OCI-LY1 (cell line): ENCODE results near the gene RPL4.

Source experiments
- H2AFZ ChIP-seq: fragments of 200-600 bp; sonication (generic), shearing (Covaris generic); 2 replicates; pipeline ENCODE4 v1.6.0; 2014; ENCODE audit warnings: antibody characterized with exemption, mild to moderate bottlenecking, low read length
- H3F3A ChIP-seq: fragments of 200-600 bp; sonication (generic), shearing (Covaris generic); 2 replicates; pipeline ENCODE4 v1.6.0; 2014; ENCODE audit warnings: mild to moderate bottlenecking, antibody characterized with exemption, low read length, moderate library complexity; ENCODE audit not compliant: insufficient read depth
- H3K27ac ChIP-seq: fragments of 200-600 bp; sonication (generic); 2 replicates; pipeline ENCODE4 v1.5.1; 2014; ENCODE audit warnings: low read length, mixed run types, mild to moderate bottlenecking, low read depth; ENCODE audit not compliant: poor library complexity, severe bottlenecking
- H3K27me3 ChIP-seq: fragments of 200-600 bp; sonication (generic); 2 replicates; pipeline ENCODE4 v1.6.0; 2014; ENCODE audit warnings: antibody characterized with exemption, mild to moderate bottlenecking, low read length, moderate library complexity; ENCODE audit not compliant: insufficient read depth
- H3K36me3 ChIP-seq: fragments of 200-600 bp; sonication (generic); 2 replicates; pipeline ENCODE4 v1.6.1; 2014; ENCODE audit warnings: mild to moderate bottlenecking, antibody characterized with exemption, low read length, moderate library complexity, mixed read lengths; ENCODE audit not compliant: insufficient read depth
- H3K4me1 ChIP-seq: fragments of 200-600 bp; sonication (generic); 2 replicates; pipeline ENCODE4 v1.5.1; 2014; ENCODE audit warnings: mild to moderate bottlenecking, low read length, moderate library complexity; ENCODE audit not compliant: insufficient read depth, severe bottlenecking
- H3K4me2 ChIP-seq: fragments of 200-600 bp; sonication (generic), shearing (Covaris generic); 2 replicates; pipeline ENCODE4 v1.6.1; 2014; ENCODE audit warnings: low read length
- H3K4me3 ChIP-seq: fragments of 200-600 bp; sonication (generic); 2 replicates; pipeline ENCODE4 v1.5.1; 2014; ENCODE audit warnings: low read length, low read depth, mild to moderate bottlenecking, mixed read lengths; ENCODE audit not compliant: poor library complexity, severe bottlenecking
- H3K79me2 ChIP-seq: fragments of 200-600 bp; shearing (Covaris generic); 2 replicates; pipeline ENCODE4 v1.6.1; 2016; ENCODE audit warnings: mixed run types, low read length, mixed read lengths; ENCODE audit not compliant: insufficient read depth
- H3K9ac ChIP-seq: fragments of 200-600 bp; sonication (generic), shearing (Covaris generic); 2 replicates; pipeline ENCODE4 v1.6.1; 2014; ENCODE audit warnings: mild to moderate bottlenecking, low read length, mixed read lengths
- H3K9me2 ChIP-seq: fragments of 200-600 bp; sonication (generic), shearing (Covaris generic); 2 replicates; pipeline ENCODE4 v1.6.1; 2014; ENCODE audit warnings: low read depth, mild to moderate bottlenecking, low read length, mixed read lengths
- H3K9me3 ChIP-seq: fragments of 200-600 bp; shearing (Covaris generic); 2 replicates; pipeline ENCODE4 v1.6.1; 2014; ENCODE audit warnings: low read length, mixed read lengths
- H4K20me1 ChIP-seq: fragments of 200-600 bp; sonication (generic), shearing (Covaris generic); 2 replicates; pipeline ENCODE4 v1.6.0; 2016; ENCODE audit warnings: mild to moderate bottlenecking, low read length; ENCODE audit not compliant: insufficient read depth
- EZH2 ChIP-seq: fragments of 200-600 bp; sonication (generic), shearing (Covaris generic); IDR thresholded peaks from 2 replicates; pipeline ENCODE4 v1.8.0; 2017; ENCODE audit warnings: borderline replicate concordance, mixed run types, mild to moderate bottlenecking, antibody characterized with exemption, low read length, moderate library complexity, mixed read lengths
- TF ChIP-seq, protein P1 (sequence below): fragments of 200-600 bp; sonication (generic), shearing (Covaris generic); IDR thresholded peaks from 2 replicates; pipeline ENCODE4 v1.5.1; 2017; ENCODE audit warnings: mild to moderate bottlenecking, antibody characterized with exemption, low read length, moderate library complexity, mixed read lengths

RPL4 gene

DNA sequence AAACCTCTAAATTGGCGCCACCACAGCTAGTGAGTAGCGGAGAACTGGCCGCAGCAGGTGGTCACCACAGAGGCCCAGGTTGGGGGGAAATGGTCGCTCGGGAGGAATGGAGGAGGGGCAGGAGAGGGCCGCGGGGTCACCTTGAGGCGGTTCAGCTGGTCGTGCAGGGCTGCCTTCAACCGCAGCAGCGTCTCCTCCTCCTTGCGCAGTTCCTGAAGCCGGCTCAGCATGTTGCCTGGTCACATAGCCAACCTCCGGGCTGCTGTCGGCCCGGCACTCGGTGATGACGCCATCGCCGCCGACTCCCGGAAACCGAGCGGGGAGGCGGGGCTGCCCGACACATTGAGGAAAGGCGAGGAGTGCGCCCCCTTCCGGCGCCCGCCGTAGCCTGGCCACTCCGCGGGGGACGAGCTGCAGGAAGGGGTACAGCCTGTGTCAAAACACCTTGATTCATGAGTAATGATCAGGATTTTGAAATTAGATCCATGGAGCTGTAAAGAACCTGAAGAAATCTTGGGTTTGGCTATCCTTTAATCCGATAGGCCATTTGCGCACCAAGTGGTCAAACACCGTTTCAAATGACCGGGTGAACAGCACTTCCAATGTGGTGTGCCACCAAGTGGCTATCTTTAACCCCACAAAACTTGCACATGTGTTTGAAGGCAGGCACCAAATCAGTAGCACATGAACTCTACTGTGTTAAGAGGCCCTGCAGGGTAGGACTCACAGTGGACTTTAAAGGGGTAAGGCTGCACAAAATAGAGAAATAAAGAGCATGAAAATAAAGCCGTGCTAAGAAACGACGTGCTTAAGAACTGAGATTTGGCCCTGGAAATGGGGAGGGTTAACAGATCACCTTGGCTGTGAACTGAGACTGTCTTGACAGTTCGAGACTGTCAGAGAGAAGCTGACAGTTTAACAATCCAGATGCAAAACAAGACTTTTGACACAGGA lies 6.9 kb downstream of the RPL4 start, which contains the start of gene SNAPC5:
Gene SNAPC5, minus strand, starts transcription at position 261 of the 954 bp plus-strand sequence. Its CDS starts 31 bp downstream, at position 230.
- no peaks in the 10 kb centered on the region for H3K9me2 ChIP-seq
- H3K9ac ChIP-seq, result peak within 1 kb of the TSS; percentile 92
- H3K4me3 ChIP-seq, result peak within 1 kb of the TSS; percentile 89
- peak within 1 kb of the TSS; percentile 79 for H3K27ac ChIP-seq
- peak within 1 kb of the TSS; percentile 64 for H3K4me2 ChIP-seq
- peaks cover 88% of the 10 kb centered on the region for H3K36me3 ChIP-seq
- H3F3A ChIP-seq, result peaks cover 27% of the 10 kb centered on the region
- H3K4me1 ChIP-seq, result peaks cover 31% of the 10 kb centered on the region
- H3K27me3 ChIP-seq, result no peaks in the 10 kb centered on the region
- H2AFZ ChIP-seq, result no peak within 1 kb of the TSS
- H3K9me3 ChIP-seq, result no peaks in the 10 kb centered on the region
- TF ChIP-seq, protein P1, sequence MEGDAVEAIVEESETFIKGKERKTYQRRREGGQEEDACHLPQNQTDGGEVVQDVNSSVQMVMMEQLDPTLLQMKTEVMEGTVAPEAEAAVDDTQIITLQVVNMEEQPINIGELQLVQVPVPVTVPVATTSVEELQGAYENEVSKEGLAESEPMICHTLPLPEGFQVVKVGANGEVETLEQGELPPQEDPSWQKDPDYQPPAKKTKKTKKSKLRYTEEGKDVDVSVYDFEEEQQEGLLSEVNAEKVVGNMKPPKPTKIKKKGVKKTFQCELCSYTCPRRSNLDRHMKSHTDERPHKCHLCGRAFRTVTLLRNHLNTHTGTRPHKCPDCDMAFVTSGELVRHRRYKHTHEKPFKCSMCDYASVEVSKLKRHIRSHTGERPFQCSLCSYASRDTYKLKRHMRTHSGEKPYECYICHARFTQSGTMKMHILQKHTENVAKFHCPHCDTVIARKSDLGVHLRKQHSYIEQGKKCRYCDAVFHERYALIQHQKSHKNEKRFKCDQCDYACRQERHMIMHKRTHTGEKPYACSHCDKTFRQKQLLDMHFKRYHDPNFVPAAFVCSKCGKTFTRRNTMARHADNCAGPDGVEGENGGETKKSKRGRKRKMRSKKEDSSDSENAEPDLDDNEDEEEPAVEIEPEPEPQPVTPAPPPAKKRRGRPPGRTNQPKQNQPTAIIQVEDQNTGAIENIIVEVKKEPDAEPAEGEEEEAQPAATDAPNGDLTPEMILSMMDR, result peak; percentile 99
- TF ChIP-seq EZH2, result no peak
- H4K20me1 ChIP-seq, result no peaks in the 10 kb centered on the region
- peaks cover 12% of the 10 kb centered on the region for H3K79me2 ChIP-seq

DNA sequence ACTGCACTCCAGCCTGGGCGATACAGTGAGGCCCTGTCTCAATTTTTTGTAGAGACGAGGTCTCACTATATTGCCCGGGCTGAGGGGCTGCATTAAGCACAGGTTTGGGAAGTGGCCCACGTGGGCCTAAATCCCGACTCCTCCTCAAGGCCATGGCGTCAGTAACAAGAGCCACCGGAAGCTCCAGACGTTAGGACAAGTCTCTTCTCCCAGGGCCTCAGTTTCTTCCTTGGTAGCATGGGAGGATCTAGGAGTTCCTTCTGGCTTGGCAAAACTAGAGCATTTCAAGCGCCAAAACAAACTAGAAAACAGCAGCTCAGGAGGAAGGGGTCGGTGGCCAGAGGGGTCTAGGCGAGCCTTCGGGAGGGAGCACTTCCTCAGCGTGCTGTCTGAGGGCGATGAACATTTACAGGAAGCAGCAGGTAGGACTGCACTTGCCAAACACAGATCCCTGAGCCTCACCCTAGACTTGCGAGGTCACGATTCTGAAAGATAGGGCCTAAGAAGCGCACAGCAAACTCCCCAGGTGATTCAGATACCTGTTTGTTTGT lies 7.6 kb downstream of the RPL4 start:
- H3K27me3 ChIP-seq, result no peaks in the 10 kb centered on the region
- peaks cover 88% of the 10 kb centered on the region for H3K36me3 ChIP-seq
- H3K4me3 ChIP-seq, result peak overlapping the region; percentile 89
- no peaks in the 10 kb centered on the region for H3K9me2 ChIP-seq
- H3K9me3 ChIP-seq, result no peaks in the 10 kb centered on the region
- peaks cover 21% of the 10 kb centered on the region for H3F3A ChIP-seq
- TF ChIP-seq, protein P1, result no peak
- TF ChIP-seq EZH2, result no peak
- peak overlapping the region; percentile 92 for H3K9ac ChIP-seq
- peak overlapping the region; percentile 64 for H3K4me2 ChIP-seq
- H3K79me2 ChIP-seq, result peaks cover 5% of the 10 kb centered on the region; the same call in 1 of the 2 replicates
- peak overlapping the region; percentile 79 for H3K27ac ChIP-seq
- H4K20me1 ChIP-seq, result no peaks in the 10 kb centered on the region
- H3K4me1 ChIP-seq, result peaks cover 24% of the 10 kb centered on the region
- H2AFZ ChIP-seq, result no peak overlapping the region

DNA sequence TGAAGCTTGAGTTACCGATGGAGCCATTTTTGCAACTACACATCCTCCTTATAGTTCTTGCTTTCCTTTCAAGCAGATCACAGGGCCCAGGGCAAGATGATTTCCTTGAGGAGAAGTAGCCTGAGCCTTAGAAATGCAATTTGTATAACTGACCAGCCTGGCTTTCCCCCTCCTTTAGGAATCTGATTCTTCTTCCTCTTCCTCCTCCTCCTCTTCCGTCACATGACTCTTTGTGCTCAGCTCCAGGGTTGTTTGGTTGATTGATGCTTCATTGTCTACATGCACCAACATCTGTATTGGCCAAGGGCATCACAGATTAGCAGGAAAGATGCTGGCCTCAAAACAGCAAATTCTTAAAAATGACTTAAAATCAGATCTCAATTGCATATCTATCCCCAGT lies 10.4 kb downstream of the RPL4 start:
- Histone ChIP-seq H2AFZ (no peak overlapping the region), H3K36me3 (peaks cover 88% of the 10 kb centered on the region), H3F3A (peaks cover 13% of the 10 kb centered on the region), H4K20me1 (no peaks in the 10 kb centered on the region), H3K9ac (no peak overlapping the region), H3K9me3 (no peaks in the 10 kb centered on the region), H3K4me3 (no peak overlapping the region), H3K4me2 (no peak overlapping the region), H3K27me3 (no peaks in the 10 kb centered on the region), H3K4me1 (peaks cover 19% of the 10 kb centered on the region), H3K9me2 (no peaks in the 10 kb centered on the region), H3K79me2 (peaks cover 3% of the 10 kb centered on the region; the same call in 1 of the 2 replicates), H3K27ac (no peak overlapping the region)
- TF ChIP-seq, protein P1, result no peak
- TF ChIP-seq EZH2, result no peak
